Muscle of leg (tissue), 11 donors: Measurements from ENCODE around the gene SMOC2. TPM values are rescaled to one million over a fixed set of nuclear protein-coding genes. Genes with fewer than 3 reads are reported as not detected.

ENCODE experiments used
- DNase-seq: peaks from one replicate; pipeline ENCODE4 v3.0.0; 2013
- H3K27ac ChIP-seq: one replicate; pipeline ENCODE4 v1.5.1; 2013; ENCODE audit warnings: mild to moderate bottlenecking, low read length, control low read depth
- H3K27me3 ChIP-seq: one replicate; pipeline ENCODE4 v1.6.1; 2013; ENCODE audit warnings: low read length; ENCODE audit not compliant: control insufficient read depth, insufficient read depth
- H3K36me3 ChIP-seq: one replicate; pipeline ENCODE4 v1.6.1; 2013; ENCODE audit warnings: low read length; ENCODE audit not compliant: control insufficient read depth, insufficient read depth
- H3K4me1 ChIP-seq: one replicate; pipeline ENCODE4 v1.6.1; 2013; ENCODE audit warnings: low read length; ENCODE audit not compliant: control insufficient read depth, insufficient read depth
- H3K4me3 ChIP-seq: one replicate; pipeline ENCODE4 v1.5.1; 2013; ENCODE audit warnings: low read length, control low read depth
- H3K9me3 ChIP-seq: replicated peaks from 2 replicates; pipeline ENCODE4 v1.6.1; 2013; ENCODE audit warnings: low read depth, low read length; ENCODE audit not compliant: control insufficient read depth
- WGBS: methylation state at CpG from one replicate; pipeline ENCODE4 v1.1.5; 2013; ENCODE audit warnings: missing lambda C conversion rate; ENCODE audit not compliant: insufficient coverage; 5-methylcytosine and 5-hydroxymethylcytosine counted together
- polyA plus RNA-seq, 8 donors: library from polyadenylated mRNA; unstranded; fragments of 120-200 nt; gene quantifications; one replicate each; pipeline versions ENCODE4 v1.2.1 to v1.2.3, GENCODE V29; 2013; ENCODE audit warnings: inconsistent platforms in 1 of 8, low replicate concordance in 1 of 8; ENCODE audit not compliant: insufficient read length in 8 of 8, insufficient read depth in 1 of 8
- total RNA-seq: library from RNA; stranded (reverse); fragments of 120-200 nt; gene quantifications from one replicate; pipeline ENCODE4 v1.2.4, GENCODE V29; 2013

SMOC2 gene
- total and polyA plus RNA-seq, 9 donors: 58.0 to 109 (median 78.9) TPM

- peaks cover 2% of the 10 kb centered on the region for H3K27me3 ChIP-seq
- H3K4me1 ChIP-seq: peaks cover 6% of the 10 kb centered on the region
- DNase-seq: no peak
- no peak overlapping the region for H3K27ac ChIP-seq
- H3K4me3 ChIP-seq: no peak overlapping the region
- H3K36me3 ChIP-seq: peaks cover 4% of the 10 kb centered on the region
- 81% methylated on average over 15 of the region's 15 CpGs for WGBS
- H3K9me3 ChIP-seq: no peaks in the 10 kb centered on the region
Observed at GRCh38 chr6:168624948-168625347, 184.0 kb downstream of the SMOC2 start.

- WGBS: 56% methylated on average over 14 of the region's 18 CpGs
- Histone ChIP-seq H3K36me3 (peaks cover 4% of the 10 kb centered on the region), H3K9me3 (no peaks in the 10 kb centered on the region), H3K4me1 (peaks cover 6% of the 10 kb centered on the region), H3K4me3 (no peak overlapping the region), H3K27me3 (peaks cover 2% of the 10 kb centered on the region), H3K27ac (peak overlapping the region; percentile 42)
- DNase-seq: no peak
Observed at GRCh38 chr6:168625602-168626001, 184.6 kb downstream of the SMOC2 start.

GRCh38 chr6:168626046-168626602, 185.1 kb downstream of the SMOC2 start:
- peaks cover 2% of the 10 kb centered on the region for H3K27me3 ChIP-seq
- H3K9me3 ChIP-seq: no peaks in the 10 kb centered on the region
- no peak for DNase-seq
- H3K4me1 ChIP-seq: peaks cover 6% of the 10 kb centered on the region
- H3K4me3 ChIP-seq: no peak overlapping the region
- peak overlapping the region; percentile 42 for H3K27ac ChIP-seq
- 63% methylated on average over 15 of the region's 19 CpGs for WGBS
- peaks cover 4% of the 10 kb centered on the region for H3K36me3 ChIP-seq

GRCh38 chr6:168627506-168628175, 186.7 kb downstream of the SMOC2 start:
- peaks cover 8% of the 10 kb centered on the region for H3K4me1 ChIP-seq
- peaks cover 4% of the 10 kb centered on the region for H3K36me3 ChIP-seq
- H3K4me3 ChIP-seq: no peak overlapping the region
- H3K27ac ChIP-seq: no peak overlapping the region
- no peak for DNase-seq
- WGBS: 89% methylated on average over 8 of the region's 8 CpGs
- H3K27me3 ChIP-seq: peaks cover 2% of the 10 kb centered on the region
- no peaks in the 10 kb centered on the region for H3K9me3 ChIP-seq

GRCh38 chr6:168628176-168628553, 187.2 kb downstream of the SMOC2 start:
- Histone ChIP-seq H3K4me1 (peaks cover 11% of the 10 kb centered on the region), H3K27ac (no peak overlapping the region), H3K4me3 (no peak overlapping the region), H3K9me3 (no peaks in the 10 kb centered on the region), H3K36me3 (peaks cover 4% of the 10 kb centered on the region), H3K27me3 (peaks cover 2% of the 10 kb centered on the region)
- WGBS: no CpG with 5 or more reads among the region's 6 CpGs
- DNase-seq: no peak

- no peaks in the 10 kb centered on the region for H3K9me3 ChIP-seq
- DNase-seq: no peak
- no peak overlapping the region for H3K27ac ChIP-seq
- H3K4me1 ChIP-seq: peaks cover 11% of the 10 kb centered on the region
- peaks cover 4% of the 10 kb centered on the region for H3K36me3 ChIP-seq
- peaks cover 2% of the 10 kb centered on the region for H3K27me3 ChIP-seq
- 87% methylated on average over 19 of the region's 19 CpGs for WGBS
- no peak overlapping the region for H3K4me3 ChIP-seq
Observed at GRCh38 chr6:168628732-168629245, 187.8 kb downstream of the SMOC2 start.

- no peak for DNase-seq
- no peak overlapping the region for H3K27ac ChIP-seq
Observed at GRCh38 chr6:168631564-168631963, 190.6 kb downstream of the SMOC2 start.

GRCh38 chr6:168632694-168633093, 191.7 kb downstream of the SMOC2 start:
- DNase-seq: peak; percentile 77
- Histone ChIP-seq H3K36me3 (no peaks in the 10 kb centered on the region), H3K27ac (no peak overlapping the region), H3K4me3 (no peak overlapping the region), H3K9me3 (no peaks in the 10 kb centered on the region), H3K27me3 (peaks cover 2% of the 10 kb centered on the region), H3K4me1 (peaks cover 27% of the 10 kb centered on the region)
- WGBS: 53% methylated on average over 3 of the region's 3 CpGs

More at GRCh38 chr6:168631564-168631963, 190.6 kb downstream of the SMOC2 start:
- Histone ChIP-seq H3K36me3 (peaks cover 2% of the 10 kb centered on the region), H3K27me3 (peaks cover 2% of the 10 kb centered on the region), H3K9me3 (no peaks in the 10 kb centered on the region), H3K4me3 (no peak overlapping the region), H3K4me1 (peaks cover 17% of the 10 kb centered on the region)
- WGBS: no CpG with 5 or more reads among the region's 4 CpGs

GRCh38 chr6:168634541-168635328, 193.8 kb downstream of the SMOC2 start:
- no peaks in the 10 kb centered on the region for H3K9me3 ChIP-seq
- H3K27ac ChIP-seq: peak overlapping the region; percentile 69
- no peaks in the 10 kb centered on the region for H3K27me3 ChIP-seq
- DNase-seq: peak; percentile 96
- no peaks in the 10 kb centered on the region for H3K36me3 ChIP-seq
- no peak overlapping the region for H3K4me3 ChIP-seq
- WGBS: 30% methylated on average over 3 of the region's 10 CpGs
- H3K4me1 ChIP-seq: peaks cover 42% of the 10 kb centered on the region
